IMR-90 (cell line): ENCODE results near the gene SPTSSA. TPM values are rescaled to one million over a fixed set of nuclear protein-coding genes. Genes with fewer than 3 reads are reported as not detected.

Experiments used
- ATAC-seq: fragments of 200-7000 bp; cut with Tn5 transposase; 2 replicates; pipeline ENCODE4 v1.9.1; 2020; ENCODE audit warnings: low read depth, mild to moderate bottlenecking, moderate library complexity
- BruUV-seq: library from RNA; stranded (reverse); fragments of 400-500 nt; replicated peaks from 2 replicates; lab custom pipeline; 2021; lab: Mats Ljungman, UMichigan
- CTCF ChIA-PET: fragments of 300-600 bp; formaldehyde crosslinking; extraction: SDS; loops from one replicate; lab custom pipeline; 2021; ENCODE audit warnings: antibody characterized with exemption; lab: Yijun Ruan, JAX
- POLR2A ChIA-PET: fragments of 300-600 bp; sonication (Branson Sonifier 250); formaldehyde crosslinking; loops from one replicate; lab custom pipeline; 2022; ENCODE audit warnings: antibody characterized with exemption; ENCODE audit not compliant: unreplicated experiment; lab: Charles Lee
- DNase-seq: peaks from one replicate; pipeline ENCODE4 v3.0.0; 2013
- H2AFZ ChIP-seq: replicated peaks from 2 replicates; pipeline ENCODE3; 2013; ENCODE audit warnings: low read length, mild to moderate bottlenecking; ENCODE audit not compliant: poor library complexity
- H2AK5ac ChIP-seq: 2 replicates; pipeline ENCODE4 v1.6.1; 2013; ENCODE audit warnings: low read depth, low read length, inconsistent platforms
- H2AK9ac ChIP-seq: replicated peaks from 2 replicates; pipeline ENCODE3; 2013; ENCODE audit warnings: mild to moderate bottlenecking, low read depth, low read length, moderate library complexity; ENCODE audit not compliant: poor library complexity
- H2BK120ac ChIP-seq: 2 replicates; pipeline ENCODE4 v1.6.1; 2013; ENCODE audit warnings: low read depth, low read length, inconsistent platforms
- H2BK15ac ChIP-seq: 3 replicates; pipeline ENCODE4 v1.6.1; 2013; ENCODE audit warnings: low read depth, low read length, inconsistent platforms
- H2BK20ac ChIP-seq: 2 replicates; pipeline ENCODE4 v1.6.1; 2013; ENCODE audit warnings: low read depth, mild to moderate bottlenecking, inconsistent platforms, low read length, moderate library complexity
- H2BK5ac ChIP-seq: 2 replicates; pipeline ENCODE4 v1.6.1; 2013; ENCODE audit warnings: mild to moderate bottlenecking, low read depth, low read length, inconsistent platforms; ENCODE audit not compliant: poor library complexity, severe bottlenecking
- H3K14ac ChIP-seq: replicated peaks from 2 replicates; pipeline ENCODE4 v1.6.1; 2013; ENCODE audit warnings: low read depth, low read length, inconsistent platforms
- H3K18ac ChIP-seq: 2 replicates; pipeline ENCODE4 v1.6.1; 2013; ENCODE audit warnings: low read depth, low read length, control low read depth
- H3K23ac ChIP-seq: 2 replicates; pipeline ENCODE4 v1.6.1; 2013; ENCODE audit warnings: low read depth, low read length, inconsistent platforms
- H3K27ac ChIP-seq: 2 replicates; pipeline ENCODE4 v1.5.1; 2013; ENCODE audit warnings: mild to moderate bottlenecking, control low read depth, low read length; ENCODE audit not compliant: insufficient read depth
- H3K27me3 ChIP-seq: 2 replicates; pipeline ENCODE4 v1.6.1; 2013; ENCODE audit warnings: low read length; ENCODE audit not compliant: control insufficient read depth, insufficient read depth
- H3K36me3 ChIP-seq: 2 replicates; pipeline ENCODE4 v1.6.1; 2013; ENCODE audit warnings: low read length, mixed read lengths; ENCODE audit not compliant: control insufficient read depth, insufficient read depth
- H3K4ac ChIP-seq: 2 replicates; pipeline ENCODE4 v1.6.1; 2013; ENCODE audit warnings: low read depth, low read length, inconsistent platforms
- H3K4me1 ChIP-seq: 2 replicates; pipeline ENCODE4 v1.6.1; 2013; ENCODE audit warnings: low read length, mixed read lengths; ENCODE audit not compliant: control insufficient read depth, insufficient read depth
- H3K4me2 ChIP-seq: 2 replicates; pipeline ENCODE4 v1.6.1; 2013; ENCODE audit warnings: low read depth, mild to moderate bottlenecking, control low read depth, low read length, moderate library complexity
- H3K4me3 ChIP-seq: 2 replicates; pipeline ENCODE4 v1.5.1; 2013; ENCODE audit warnings: low read depth, mild to moderate bottlenecking, control low read depth, low read length, moderate library complexity; ENCODE audit not compliant: insufficient read depth
- H3K56ac ChIP-seq: 2 replicates; pipeline ENCODE4 v1.6.1; 2013; ENCODE audit warnings: low read length, inconsistent platforms; ENCODE audit not compliant: insufficient read depth; ENCODE audit errors: extremely low read depth
- H3K79me1 ChIP-seq, 2 experiments: 2 replicates each; pipeline ENCODE4 v1.6.1; 2013; ENCODE audit warnings: low read length in 2 of 2, inconsistent platforms in 1 of 2, low read depth in 1 of 2
- H3K9ac ChIP-seq: 2 replicates; pipeline ENCODE4 v1.6.1; 2013; ENCODE audit warnings: low read depth, low read length, control low read depth
- H3K9me1 ChIP-seq: 2 replicates; pipeline ENCODE4 v1.6.1; 2013; ENCODE audit warnings: low read length, inconsistent platforms; ENCODE audit not compliant: insufficient read depth
- H3K9me3 ChIP-seq: 2 replicates; pipeline ENCODE4 v1.6.1; 2013; ENCODE audit warnings: low read length; ENCODE audit not compliant: control insufficient read depth, insufficient read depth
- H4K20me1 ChIP-seq: 2 replicates; pipeline ENCODE4 v1.6.1; 2013; ENCODE audit warnings: low read length, inconsistent platforms; ENCODE audit not compliant: insufficient read depth
- H4K5ac ChIP-seq: 2 replicates; pipeline ENCODE4 v1.6.1; 2013; ENCODE audit warnings: mild to moderate bottlenecking, low read depth, low read length, control low read depth
- H4K8ac ChIP-seq, 2 experiments: 2 replicates each; pipeline ENCODE4 v1.6.1; 2013; ENCODE audit warnings: low read depth in 2 of 2, low read length in 2 of 2, control low read depth in 1 of 2, inconsistent platforms in 1 of 2
- H4K91ac ChIP-seq: 2 replicates; pipeline ENCODE4 v1.6.1; 2013; ENCODE audit warnings: low read depth, low read length, inconsistent platforms; ENCODE audit not compliant: insufficient read depth
- BHLHE40 ChIP-seq: fragments of 150-350 bp; IDR thresholded peaks from 2 replicates; pipeline ENCODE4 v1.6.1; 2016; ENCODE audit warnings: mild to moderate bottlenecking, low read depth, low read length
- CEBPB ChIP-seq: IDR thresholded peaks from 2 replicates; pipeline ENCODE4 v1.6.1; 2012; ENCODE audit warnings: low read depth, low read length, improper control_type of control experiment
- FOS ChIP-seq: fragments of 150-350 bp; IDR thresholded peaks from 2 replicates; pipeline ENCODE4 v1.6.1; 2016; ENCODE audit warnings: low read depth, low read length
- MAFK ChIP-seq: IDR thresholded peaks from 2 replicates; pipeline ENCODE4 v1.6.1; 2012; ENCODE audit warnings: low read depth, low read length, improper control_type of control experiment
- MXI1 ChIP-seq: IDR thresholded peaks from 2 replicates; pipeline ENCODE4 v1.6.1; 2012; ENCODE audit warnings: low read depth, mild to moderate bottlenecking, low read length, moderate library complexity, borderline replicate concordance
- POLR2A ChIP-seq: IDR thresholded peaks from 2 replicates; pipeline ENCODE4 v1.6.1; 2012; ENCODE audit warnings: mild to moderate bottlenecking, low read depth, low read length
- RAD21 ChIP-seq: IDR thresholded peaks from 2 replicates; pipeline ENCODE4 v1.6.1; 2012; ENCODE audit warnings: low read length, improper control_type of control experiment
- RFX5 ChIP-seq: IDR thresholded peaks from 2 replicates; pipeline ENCODE4 v1.8.0; 2012; ENCODE audit warnings: low read depth, mild to moderate bottlenecking, low read length, moderate library complexity
- SMC3 ChIP-seq: fragments of 150-350 bp; IDR thresholded peaks from 2 replicates; pipeline ENCODE4 v1.6.1; 2016; ENCODE audit warnings: low read depth, mild to moderate bottlenecking, antibody characterized with exemption, low read length, moderate library complexity
- WGBS, 2 experiments: methylation state at CpG; one replicate each; pipeline versions ENCODE4 v1.1.5 to v1.1.7; 2013; ENCODE audit warnings: missing lambda C conversion rate in 2 of 2; ENCODE audit not compliant: insufficient read length in 1 of 2; ENCODE audit errors: extremely low coverage in 2 of 2; 5-methylcytosine and 5-hydroxymethylcytosine counted together
- dilution Hi-C: fragments of 300-500 bp; cut with HindIII; formaldehyde crosslinking; loops from one replicate; pipeline ENCODE4 v1.14.3; 2018; ENCODE audit warnings: low sequenced_read_pairs; ENCODE audit not compliant: unreplicated experiment
- in situ Hi-C: fragments of 300-500 bp; cut with MboI; formaldehyde crosslinking; loops from 3 replicates; pipeline ENCODE4 v1.14.3; 2019; ENCODE audit warnings: low sequenced_read_pairs, inconsistent platforms, mixed read lengths
- intact Hi-C: fragments of 100-400 bp; cut with micrococcal nuclease; formaldehyde crosslinking; loops from 2 replicates; pipeline ENCODE4 v1.10.0; 2022
- polyA plus RNA-seq, 3 experiments: library from polyadenylated mRNA; depleted of rRNA; stranded (reverse); fragments of >200 nt; gene quantifications; 2 replicates each; pipeline ENCODE4 v1.2.3, GENCODE V29; 2012; ENCODE audit warnings: low replicate concordance in 1 of 3
- total RNA-seq: library from RNA; depleted of rRNA; stranded (reverse); fragments of >200 nt; gene quantifications from 2 replicates; pipeline ENCODE4 v1.2.3, GENCODE V29; 2012
- TF ChIP-seq, protein P1 (sequence below): fragments of 150-350 bp; IDR thresholded peaks from 2 replicates; pipeline ENCODE4 v1.6.1; 2017; ENCODE audit warnings: mild to moderate bottlenecking, antibody characterized with exemption, low read length, low read depth
- TF ChIP-seq, protein P2 (sequence below): conservative IDR thresholded peaks from 2 replicates; pipeline ENCODE4 v1.5.1; 2012; ENCODE audit warnings: mild to moderate bottlenecking, low read depth, low read length, improper control_type of control experiment

SPTSSA gene
- total and polyA plus RNA-seq, 2 of the 4 experiments (the other 2 are of a cell fraction), result 10.8 to 26.2 TPM

DNA sequence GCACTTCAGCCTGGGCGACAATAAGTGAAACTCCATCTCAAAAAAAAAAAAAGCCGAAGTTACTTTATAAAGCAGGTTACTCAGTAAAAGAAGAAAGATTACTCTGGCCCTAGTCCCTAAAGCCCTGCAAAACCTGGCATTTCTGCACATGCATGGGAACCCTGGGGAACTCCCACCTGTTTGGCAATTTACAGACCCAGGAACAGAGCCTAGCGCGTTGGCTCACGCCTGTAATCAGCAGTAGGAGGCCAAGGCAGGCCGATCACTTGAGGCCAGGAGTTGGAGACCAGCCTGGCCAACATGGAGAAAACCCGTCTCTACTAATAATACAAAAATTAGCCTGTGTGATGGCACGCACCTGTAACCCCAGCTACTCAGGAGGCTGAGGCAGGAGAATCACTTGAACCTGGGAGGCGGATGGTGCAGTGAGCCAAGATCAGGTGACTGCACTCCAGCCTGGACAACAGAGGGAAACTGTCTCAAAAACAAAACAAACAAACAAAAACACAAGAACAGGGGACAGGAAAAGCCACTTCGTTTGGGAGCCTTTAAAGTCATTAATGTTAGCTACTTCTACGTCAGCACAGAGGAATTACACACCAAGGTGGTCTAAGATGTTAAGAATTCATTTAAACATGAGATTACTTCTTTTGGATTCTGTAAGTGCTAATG lies 34.1 kb upstream of the SPTSSA start (continued):
- TF ChIP-seq SMC3 (no peak), MXI1 (no peak)

DNA sequence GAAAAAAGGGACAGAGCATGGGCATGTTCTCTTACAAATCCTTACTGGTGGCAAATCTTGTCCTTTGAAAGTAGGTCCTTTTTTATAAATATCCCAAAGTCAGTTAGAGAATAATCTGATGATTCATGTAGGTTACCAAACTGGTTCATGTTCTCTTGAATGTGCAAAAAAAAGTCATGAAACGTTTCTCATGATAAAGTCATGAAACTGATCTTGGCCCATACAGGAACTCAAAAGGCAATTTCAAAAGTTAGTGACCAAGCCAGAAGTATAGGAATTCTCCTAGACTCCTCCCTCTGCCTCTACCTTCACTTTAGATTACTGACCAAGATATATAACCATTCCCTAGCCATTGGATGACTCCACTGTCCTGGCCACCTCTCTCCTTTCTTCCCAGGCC lies 27.3 kb upstream of the SPTSSA start:
- H3K36me3 ChIP-seq, result no peaks in the 10 kb centered on the region
- H2BK20ac ChIP-seq, result no peak overlapping the region
- H3K14ac ChIP-seq, result no peak overlapping the region
- no TSS peak for BruUV-seq
- intact Hi-C loops, result no loop called here
- no peak overlapping the region for H3K23ac ChIP-seq
- no peak overlapping the region for H2AK5ac ChIP-seq
- H2AK9ac ChIP-seq, result no peak overlapping the region
- WGBS, 2 experiments, result 50% methylated on average over 1 of the region's 1 CpG; no CpG with 5 or more reads in 1 of the 2 experiments
- CTCF ChIA-PET, result no interaction called here
- H4K5ac ChIP-seq, result no peak overlapping the region
- no peak overlapping the region for H3K4me2 ChIP-seq
- H3K4me1 ChIP-seq, result peaks cover 2% of the 10 kb centered on the region; the same call in 1 of the 2 replicates
- no peak overlapping the region for H2BK120ac ChIP-seq
- no peak overlapping the region for H4K91ac ChIP-seq
- H3K9me3 ChIP-seq, result no peaks in the 10 kb centered on the region
- H2BK15ac ChIP-seq, result no peak overlapping the region
- in situ Hi-C loops, result no loop called here
- no peak overlapping the region for H3K4me3 ChIP-seq
- no peak overlapping the region for H3K56ac ChIP-seq
- TF ChIP-seq CEBPB, result no peak
- TF ChIP-seq BHLHE40, result no peak
- TF ChIP-seq RFX5, result no peak
- TF ChIP-seq POLR2A, result no peak
- TF ChIP-seq, protein P1, sequence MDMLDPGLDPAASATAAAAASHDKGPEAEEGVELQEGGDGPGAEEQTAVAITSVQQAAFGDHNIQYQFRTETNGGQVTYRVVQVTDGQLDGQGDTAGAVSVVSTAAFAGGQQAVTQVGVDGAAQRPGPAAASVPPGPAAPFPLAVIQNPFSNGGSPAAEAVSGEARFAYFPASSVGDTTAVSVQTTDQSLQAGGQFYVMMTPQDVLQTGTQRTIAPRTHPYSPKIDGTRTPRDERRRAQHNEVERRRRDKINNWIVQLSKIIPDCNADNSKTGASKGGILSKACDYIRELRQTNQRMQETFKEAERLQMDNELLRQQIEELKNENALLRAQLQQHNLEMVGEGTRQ, result no peak
- no peak for TF ChIP-seq SMC3
- TF ChIP-seq RAD21, result no peak
- TF ChIP-seq, protein P2, sequence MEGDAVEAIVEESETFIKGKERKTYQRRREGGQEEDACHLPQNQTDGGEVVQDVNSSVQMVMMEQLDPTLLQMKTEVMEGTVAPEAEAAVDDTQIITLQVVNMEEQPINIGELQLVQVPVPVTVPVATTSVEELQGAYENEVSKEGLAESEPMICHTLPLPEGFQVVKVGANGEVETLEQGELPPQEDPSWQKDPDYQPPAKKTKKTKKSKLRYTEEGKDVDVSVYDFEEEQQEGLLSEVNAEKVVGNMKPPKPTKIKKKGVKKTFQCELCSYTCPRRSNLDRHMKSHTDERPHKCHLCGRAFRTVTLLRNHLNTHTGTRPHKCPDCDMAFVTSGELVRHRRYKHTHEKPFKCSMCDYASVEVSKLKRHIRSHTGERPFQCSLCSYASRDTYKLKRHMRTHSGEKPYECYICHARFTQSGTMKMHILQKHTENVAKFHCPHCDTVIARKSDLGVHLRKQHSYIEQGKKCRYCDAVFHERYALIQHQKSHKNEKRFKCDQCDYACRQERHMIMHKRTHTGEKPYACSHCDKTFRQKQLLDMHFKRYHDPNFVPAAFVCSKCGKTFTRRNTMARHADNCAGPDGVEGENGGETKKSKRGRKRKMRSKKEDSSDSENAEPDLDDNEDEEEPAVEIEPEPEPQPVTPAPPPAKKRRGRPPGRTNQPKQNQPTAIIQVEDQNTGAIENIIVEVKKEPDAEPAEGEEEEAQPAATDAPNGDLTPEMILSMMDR, result no peak
- TF ChIP-seq FOS, result no peak
- no peak for TF ChIP-seq MAFK
- H4K8ac ChIP-seq, result no peak overlapping the region
- DNase-seq (peak; percentile 26), ATAC-seq (no peak)
- no peaks in the 10 kb centered on the region for H4K20me1 ChIP-seq
- H2AFZ ChIP-seq, result no peak overlapping the region
- H3K27ac ChIP-seq, result no peak overlapping the region
- no peak overlapping the region for H3K18ac ChIP-seq
- H3K9ac ChIP-seq, result no peak overlapping the region
- no peak overlapping the region for H2BK5ac ChIP-seq
- H3K4ac ChIP-seq, result no peak overlapping the region
- H3K79me1 ChIP-seq, result no peaks in the 10 kb centered on the region
- POLR2A ChIA-PET, result no interaction called here
- dilution Hi-C loops, result no loop called here
- H3K9me1 ChIP-seq, result no peaks in the 10 kb centered on the region
- no peaks in the 10 kb centered on the region for H3K27me3 ChIP-seq
